ENCODE data around the gene FAHD2A.

Gene FAHD2A

DNA sequence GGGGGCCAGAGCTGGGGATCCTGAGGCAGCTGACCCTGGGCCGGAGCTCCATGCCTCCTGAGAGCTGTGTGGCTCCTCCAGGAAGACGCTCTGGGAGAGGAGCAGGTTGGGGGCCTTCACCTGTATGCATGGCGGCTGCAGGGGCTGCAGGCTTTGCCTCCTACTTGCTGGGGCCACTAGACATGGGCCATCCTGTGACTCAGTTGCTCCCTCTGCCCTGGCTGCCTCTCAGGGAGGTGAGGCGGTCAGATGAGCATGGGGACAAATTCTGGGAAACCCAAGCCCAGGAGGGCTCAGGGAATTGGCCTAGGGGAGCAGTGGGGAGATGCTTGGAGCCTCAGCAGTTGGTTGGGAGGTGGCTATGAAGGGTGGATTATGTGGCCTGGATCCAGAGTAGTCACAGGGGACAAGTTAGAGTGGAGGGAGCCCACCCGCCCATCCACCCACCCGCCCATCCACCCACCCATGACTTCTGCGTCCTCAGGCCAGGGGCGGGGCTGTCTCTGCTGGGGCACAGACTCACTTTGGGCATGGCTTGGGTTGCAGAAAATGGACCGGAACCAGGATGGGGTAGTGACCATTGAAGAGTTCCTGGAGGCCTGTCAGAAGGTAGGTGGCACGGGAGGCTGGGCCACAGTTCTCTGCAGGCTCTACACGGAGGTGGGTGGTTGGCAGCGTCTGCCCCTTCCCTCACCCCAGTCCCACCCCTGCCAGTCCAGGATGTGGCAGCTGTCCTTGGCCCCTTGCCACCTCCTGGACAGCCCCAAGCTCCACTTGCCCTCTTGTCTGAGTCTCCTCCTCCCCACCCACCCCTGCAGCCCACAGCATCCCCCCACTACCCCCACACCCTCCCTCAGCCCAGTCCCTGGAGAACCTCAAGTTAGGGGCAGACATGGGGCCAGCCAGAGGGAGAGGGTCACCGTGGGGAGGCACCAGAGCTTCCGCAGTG, 19.5 kb upstream of the FAHD2A start:
- H3K4me3 ChIP-seq (ENCODE audit: low read depth in 1 of 2, low read length in 2 of 2): no peak overlapping the region
- H3K36me3 ChIP-seq (ENCODE audit: control insufficient read depth in 1 of 2, insufficient read depth in 2 of 2, low read length in 2 of 2): no peaks in the 10 kb centered on the region
- no peak overlapping the region for H3K27ac ChIP-seq (ENCODE audit: low read depth, low read length)
- H3K27me3 ChIP-seq (ENCODE audit: control insufficient read depth in 1 of 2, insufficient read depth in 2 of 2, low read length in 2 of 2): no peaks in the 10 kb centered on the region
- no peak overlapping the region for H3K9ac ChIP-seq (ENCODE audit: low read depth in 1 of 2, low read length in 2 of 2)
- H3K9me3 ChIP-seq (ENCODE audit: control insufficient read depth in 1 of 2, low read length in 2 of 2): no peaks in the 10 kb centered on the region
- H3K4me1 ChIP-seq (ENCODE audit: control insufficient read depth in 1 of 2, insufficient read depth in 2 of 2, low read length in 2 of 2): peaks cover 18% of the 10 kb centered on the region in 2 donors

DNA sequence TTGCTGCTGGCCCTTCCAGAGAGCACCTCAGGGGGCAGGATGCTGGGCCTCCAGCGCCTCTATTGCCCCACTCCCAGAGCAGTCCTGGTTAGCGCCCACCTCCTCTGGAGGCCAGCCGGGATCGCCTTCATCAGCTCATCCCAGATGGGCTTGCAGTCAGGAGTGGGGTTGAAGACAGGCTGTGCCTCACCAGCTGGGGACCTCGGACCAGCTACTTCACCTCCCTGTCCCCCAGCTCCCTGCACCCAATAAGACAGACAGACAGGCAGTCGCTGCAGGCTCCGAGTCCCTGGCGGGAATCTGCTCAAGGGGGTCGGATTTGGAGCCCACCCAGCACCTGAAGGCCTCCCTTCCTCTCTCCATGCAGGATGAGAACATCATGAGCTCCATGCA, 18.9 kb upstream of the FAHD2A start:
- H3K27me3 ChIP-seq (ENCODE audit: control insufficient read depth in 1 of 2, insufficient read depth in 2 of 2, low read length in 2 of 2): no peaks in the 10 kb centered on the region

DNA sequence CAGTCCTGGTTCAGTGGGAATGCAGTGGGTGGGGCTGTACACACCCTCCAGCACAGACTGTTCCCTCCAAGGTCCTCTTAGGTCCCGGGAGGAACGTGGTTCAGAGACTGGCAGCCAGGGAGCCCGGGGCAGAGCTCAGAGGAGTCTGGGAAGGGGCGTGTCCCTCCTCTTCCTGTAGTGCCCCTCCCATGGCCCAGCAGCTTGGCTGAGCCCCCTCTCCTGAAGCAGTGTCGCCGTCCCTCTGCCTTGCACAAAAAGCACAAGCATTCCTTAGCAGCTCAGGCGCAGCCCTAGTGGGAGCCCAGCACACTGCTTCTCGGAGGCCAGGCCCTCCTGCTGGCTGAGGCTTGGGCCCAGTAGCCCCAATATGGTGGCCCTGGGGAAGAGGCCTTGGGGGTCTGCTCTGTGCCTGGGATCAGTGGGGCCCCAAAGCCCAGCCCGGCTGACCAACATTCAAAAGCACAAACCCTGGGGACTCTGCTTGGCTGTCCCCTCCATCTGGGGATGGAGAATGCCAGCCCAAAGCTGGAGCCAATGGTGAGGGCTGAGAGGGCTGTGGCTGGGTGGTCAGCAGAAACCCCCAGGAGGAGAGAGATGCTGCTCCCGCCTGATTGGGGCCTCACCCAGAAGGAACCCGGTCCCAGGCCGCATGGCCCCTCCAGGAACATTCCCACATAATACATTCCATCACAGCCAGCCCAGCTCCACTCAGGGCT, 17.5 kb upstream of the FAHD2A start:
- Histone ChIP-seq H3K27ac (ENCODE audit: low read depth, low read length) (peak overlapping the region; percentile 91), H3K9me3 (ENCODE audit: control insufficient read depth in 1 of 2, low read length in 2 of 2) (no peaks in the 10 kb centered on the region), H3K4me3 (ENCODE audit: low read depth in 1 of 2, low read length in 2 of 2) (no peak overlapping the region), H3K4me1 (ENCODE audit: control insufficient read depth in 1 of 2, insufficient read depth in 2 of 2, low read length in 2 of 2) (peaks cover 26 to 27% of the 10 kb centered on the region in 2 donors), H3K9ac (ENCODE audit: low read depth in 1 of 2, low read length in 2 of 2) (peak overlapping the region; percentile 47 to 55), H3K36me3 (ENCODE audit: control insufficient read depth in 1 of 2, insufficient read depth in 2 of 2, low read length in 2 of 2) (no peaks in the 10 kb centered on the region), H3K27me3 (ENCODE audit: control insufficient read depth in 1 of 2, insufficient read depth in 2 of 2, low read length in 2 of 2) (no peaks in the 10 kb centered on the region)

More for the DNA sequence above, 18.9 kb upstream of the FAHD2A start:
- no peaks in the 10 kb centered on the region for H3K9me3 ChIP-seq (ENCODE audit: control insufficient read depth in 1 of 2, low read length in 2 of 2)
- H3K9ac ChIP-seq (ENCODE audit: low read depth in 1 of 2, low read length in 2 of 2): no peak overlapping the region
- H3K4me1 ChIP-seq (ENCODE audit: control insufficient read depth in 1 of 2, insufficient read depth in 2 of 2, low read length in 2 of 2): peaks cover 18% of the 10 kb centered on the region in 2 donors
- H3K27ac ChIP-seq (ENCODE audit: low read depth, low read length): no peak overlapping the region
- H3K36me3 ChIP-seq (ENCODE audit: control insufficient read depth in 1 of 2, insufficient read depth in 2 of 2, low read length in 2 of 2): no peaks in the 10 kb centered on the region
- no peak overlapping the region for H3K4me3 ChIP-seq (ENCODE audit: low read depth in 1 of 2, low read length in 2 of 2)

DNA sequence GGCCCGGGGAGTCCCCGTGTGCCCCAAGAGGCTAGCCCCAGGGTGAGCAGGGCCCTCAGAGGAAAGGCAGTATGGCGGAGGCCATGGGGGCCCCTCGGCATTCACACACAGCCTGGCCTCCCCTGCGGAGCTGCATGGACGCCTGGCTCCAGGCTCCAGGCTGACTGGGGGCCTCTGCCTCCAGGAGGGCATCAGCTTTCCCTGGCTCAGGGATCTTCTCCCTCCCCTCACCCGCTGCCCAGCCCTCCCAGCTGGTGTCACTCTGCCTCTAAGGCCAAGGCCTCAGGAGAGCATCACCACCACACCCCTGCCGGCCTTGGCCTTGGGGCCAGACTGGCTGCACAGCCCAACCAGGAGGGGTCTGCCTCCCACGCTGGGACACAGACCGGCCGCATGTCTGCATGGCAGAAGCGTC, 16.9 kb upstream of the FAHD2A start:
- Histone ChIP-seq H3K27ac (ENCODE audit: low read depth, low read length) (no peak overlapping the region), H3K27me3 (ENCODE audit: control insufficient read depth in 1 of 2, insufficient read depth in 2 of 2, low read length in 2 of 2) (no peaks in the 10 kb centered on the region), H3K36me3 (ENCODE audit: control insufficient read depth in 1 of 2, insufficient read depth in 2 of 2, low read length in 2 of 2) (no peaks in the 10 kb centered on the region), H3K4me1 (ENCODE audit: control insufficient read depth in 1 of 2, insufficient read depth in 2 of 2, low read length in 2 of 2) (peaks cover 32 to 33% of the 10 kb centered on the region in 2 donors), H3K9ac (ENCODE audit: low read depth in 1 of 2, low read length in 2 of 2) (no peak overlapping the region), H3K9me3 (ENCODE audit: control insufficient read depth in 1 of 2, low read length in 2 of 2) (no peaks in the 10 kb centered on the region), H3K4me3 (ENCODE audit: low read depth in 1 of 2, low read length in 2 of 2) (no peak overlapping the region)

DNA sequence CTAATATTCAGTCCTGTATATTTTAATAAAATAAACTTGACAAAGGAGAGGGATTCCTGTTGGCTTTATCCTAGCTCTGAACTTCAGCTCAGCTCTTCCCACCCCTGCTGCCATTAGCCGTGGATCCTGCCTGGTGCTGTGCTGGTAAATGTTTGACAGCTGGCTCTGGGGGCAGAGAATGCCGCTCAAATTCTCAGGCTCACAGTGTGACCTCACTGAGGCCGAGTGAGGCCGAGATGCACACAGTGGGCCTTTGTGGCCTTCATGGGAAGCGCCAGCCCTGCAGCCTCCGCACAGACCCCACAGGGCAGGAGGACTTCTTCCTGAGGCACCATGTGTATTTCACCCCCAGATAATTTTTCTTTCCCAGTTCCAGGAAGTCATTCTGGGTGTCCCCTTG, 16.5 kb upstream of the FAHD2A start:
- H3K4me1 ChIP-seq (ENCODE audit: control insufficient read depth in 1 of 2, insufficient read depth in 2 of 2, low read length in 2 of 2): peaks cover 36% of the 10 kb centered on the region in 2 donors
- H3K27me3 ChIP-seq (ENCODE audit: control insufficient read depth in 1 of 2, insufficient read depth in 2 of 2, low read length in 2 of 2): no peaks in the 10 kb centered on the region
- no peak overlapping the region for H3K9ac ChIP-seq (ENCODE audit: low read depth in 1 of 2, low read length in 2 of 2)
- no peaks in the 10 kb centered on the region for H3K36me3 ChIP-seq (ENCODE audit: control insufficient read depth in 1 of 2, insufficient read depth in 2 of 2, low read length in 2 of 2)
- no peak overlapping the region for H3K4me3 ChIP-seq (ENCODE audit: low read depth in 1 of 2, low read length in 2 of 2)
- no peak overlapping the region for H3K27ac ChIP-seq (ENCODE audit: low read depth, low read length)
- no peaks in the 10 kb centered on the region for H3K9me3 ChIP-seq (ENCODE audit: control insufficient read depth in 1 of 2, low read length in 2 of 2)

DNA sequence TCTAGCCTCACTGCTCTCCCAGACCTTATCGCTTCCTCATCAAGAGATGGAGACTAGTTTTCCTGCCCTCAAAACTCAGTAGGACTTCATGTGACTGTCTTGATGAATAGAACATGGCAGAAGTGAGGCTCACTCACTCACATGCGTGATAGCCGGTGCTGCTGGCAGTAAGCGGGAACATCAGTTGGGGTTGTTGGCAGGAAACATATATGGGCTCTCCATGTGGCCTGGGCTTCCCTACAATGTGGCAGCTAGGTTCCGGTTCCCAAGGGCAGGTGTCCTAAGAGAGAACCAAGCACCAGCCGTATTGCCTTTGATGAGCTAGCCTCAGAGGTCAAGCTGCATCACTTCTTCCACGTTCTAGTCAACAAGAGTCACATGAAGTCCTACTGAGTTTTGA, 15.2 kb upstream of the FAHD2A start:
- H3K4me1 ChIP-seq (ENCODE audit: control insufficient read depth in 1 of 2, insufficient read depth in 2 of 2, low read length in 2 of 2): peaks cover 47 to 48% of the 10 kb centered on the region in 2 donors
- no peaks in the 10 kb centered on the region for H3K36me3 ChIP-seq (ENCODE audit: control insufficient read depth in 1 of 2, insufficient read depth in 2 of 2, low read length in 2 of 2)
- no peaks in the 10 kb centered on the region for H3K27me3 ChIP-seq (ENCODE audit: control insufficient read depth in 1 of 2, insufficient read depth in 2 of 2, low read length in 2 of 2)
- H3K9ac ChIP-seq (ENCODE audit: low read depth in 1 of 2, low read length in 2 of 2): no peak overlapping the region
- H3K9me3 ChIP-seq (ENCODE audit: control insufficient read depth in 1 of 2, low read length in 2 of 2): no peaks in the 10 kb centered on the region
- H3K27ac ChIP-seq (ENCODE audit: low read depth, low read length): no peak overlapping the region
- H3K4me3 ChIP-seq (ENCODE audit: low read depth in 1 of 2, low read length in 2 of 2): no peak overlapping the region

DNA sequence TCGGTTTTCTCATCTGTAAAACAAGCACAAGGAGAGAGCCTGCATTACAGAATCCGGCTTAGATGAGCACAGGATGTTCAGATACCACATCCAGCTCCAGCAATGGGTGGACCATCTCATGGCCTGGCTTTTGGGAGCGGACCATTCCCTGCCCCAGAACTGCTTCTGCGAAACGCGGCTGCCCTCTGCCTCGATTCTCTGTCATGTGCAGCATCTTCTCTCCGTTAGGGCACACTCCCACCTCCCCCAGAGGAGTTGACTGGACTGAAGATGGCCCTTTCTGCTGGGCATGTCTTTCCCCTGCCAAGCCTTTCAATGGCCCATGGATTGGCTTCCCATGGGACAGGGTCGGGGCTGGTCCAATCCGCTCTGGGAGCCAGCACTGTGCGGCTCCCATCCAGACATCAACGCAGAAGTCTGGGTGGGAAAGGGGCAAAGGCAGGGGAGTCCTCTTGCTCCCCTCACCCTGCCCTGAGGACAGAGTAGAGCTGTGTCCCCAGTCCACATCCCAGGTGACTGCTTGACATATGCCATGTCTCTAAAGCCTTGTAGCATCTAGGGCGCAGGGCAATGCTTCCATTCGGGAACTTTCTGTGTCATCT, 14.3 kb upstream of the FAHD2A start:
- Histone ChIP-seq H3K27me3 (ENCODE audit: control insufficient read depth in 1 of 2, insufficient read depth in 2 of 2, low read length in 2 of 2) (no peaks in the 10 kb centered on the region), H3K27ac (ENCODE audit: low read depth, low read length) (no peak overlapping the region), H3K9ac (ENCODE audit: low read depth in 1 of 2, low read length in 2 of 2) (no peak overlapping the region), H3K4me3 (ENCODE audit: low read depth in 1 of 2, low read length in 2 of 2) (no peak overlapping the region), H3K36me3 (ENCODE audit: control insufficient read depth in 1 of 2, insufficient read depth in 2 of 2, low read length in 2 of 2) (no peaks in the 10 kb centered on the region), H3K4me1 (ENCODE audit: control insufficient read depth in 1 of 2, insufficient read depth in 2 of 2, low read length in 2 of 2) (peaks cover 54 to 56% of the 10 kb centered on the region in 2 donors), H3K9me3 (ENCODE audit: control insufficient read depth in 1 of 2, low read length in 2 of 2) (no peaks in the 10 kb centered on the region)

DNA sequence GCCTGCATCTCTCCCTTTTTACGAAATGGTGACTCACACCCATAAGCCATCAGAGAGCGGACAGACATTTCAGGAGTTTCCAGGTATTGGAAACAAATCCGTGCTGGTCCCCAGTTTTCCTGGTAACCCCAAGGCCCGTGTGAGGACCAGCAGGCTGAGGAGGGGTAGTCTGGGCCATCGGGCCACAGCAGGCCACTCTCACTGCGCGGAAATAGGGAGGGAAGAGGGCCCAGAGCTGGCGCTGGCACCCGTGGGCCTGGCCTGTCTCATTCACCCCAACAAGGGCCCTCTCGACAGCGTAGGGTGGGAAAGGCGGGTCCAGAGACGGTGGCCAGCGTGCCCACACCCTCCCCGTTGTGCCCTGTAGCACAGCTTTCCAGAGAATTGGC, 13.7 kb upstream of the FAHD2A start:
- no peaks in the 10 kb centered on the region for H3K36me3 ChIP-seq (ENCODE audit: control insufficient read depth in 1 of 2, insufficient read depth in 2 of 2, low read length in 2 of 2)
- H3K9me3 ChIP-seq (ENCODE audit: control insufficient read depth in 1 of 2, low read length in 2 of 2): no peaks in the 10 kb centered on the region
- no peak overlapping the region for H3K27ac ChIP-seq (ENCODE audit: low read depth, low read length)
- no peaks in the 10 kb centered on the region for H3K27me3 ChIP-seq (ENCODE audit: control insufficient read depth in 1 of 2, insufficient read depth in 2 of 2, low read length in 2 of 2)
- H3K4me3 ChIP-seq (ENCODE audit: low read depth in 1 of 2, low read length in 2 of 2): peak overlapping the region in 1 of 2 donors; percentile 3
- H3K9ac ChIP-seq (ENCODE audit: low read depth in 1 of 2, low read length in 2 of 2): no peak overlapping the region
- peaks cover 54% of the 10 kb centered on the region in 2 donors for H3K4me1 ChIP-seq (ENCODE audit: control insufficient read depth in 1 of 2, insufficient read depth in 2 of 2, low read length in 2 of 2)

DNA sequence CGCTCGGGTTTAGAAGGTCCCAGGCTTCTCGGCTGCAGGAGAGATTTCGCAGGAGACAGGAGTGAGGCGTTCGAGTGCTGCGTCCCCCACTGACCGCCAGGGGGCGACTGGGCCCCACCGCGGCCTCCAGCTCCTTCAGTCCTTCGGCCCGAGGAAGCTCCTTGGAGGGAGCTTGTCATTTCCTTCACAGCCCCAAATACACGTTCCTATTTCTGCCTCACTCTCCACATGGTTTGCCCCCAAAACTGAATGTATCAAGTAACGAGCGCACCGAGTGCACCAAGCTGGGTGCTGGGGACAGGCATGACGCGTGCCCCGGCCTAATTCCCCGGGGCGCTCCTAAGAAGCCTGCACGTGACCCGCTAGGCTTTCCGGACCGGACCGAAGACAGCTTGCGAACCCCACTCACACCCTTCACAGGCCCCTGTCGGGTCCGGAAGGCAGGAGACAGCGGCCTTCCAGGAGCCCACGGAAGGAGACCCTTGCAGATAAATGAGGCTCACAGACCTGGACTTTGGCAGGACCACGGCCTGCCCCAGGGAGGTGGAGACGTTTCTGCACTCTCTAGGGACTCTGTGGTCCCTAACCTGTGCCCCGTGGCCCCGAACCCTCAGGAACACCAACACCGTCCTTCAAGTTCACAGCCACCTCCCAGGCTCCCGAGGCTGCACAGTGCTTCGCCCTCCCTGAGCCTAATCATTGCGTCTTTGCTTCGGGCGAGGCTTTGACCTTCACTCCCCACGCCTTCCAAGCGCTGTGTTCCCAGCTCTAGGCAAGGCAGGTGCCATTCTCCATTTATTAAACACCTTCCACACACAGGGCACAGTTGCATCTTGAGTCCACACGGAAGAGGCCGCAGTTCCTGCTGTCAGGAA, 13.0 kb upstream of the FAHD2A start:
- H3K4me1 ChIP-seq (ENCODE audit: control insufficient read depth in 1 of 2, insufficient read depth in 2 of 2, low read length in 2 of 2): peaks cover 49 to 50% of the 10 kb centered on the region in 2 donors
- H3K4me3 ChIP-seq (ENCODE audit: low read depth in 1 of 2, low read length in 2 of 2): peak overlapping the region in 1 of 2 donors; percentile 3
- no peaks in the 10 kb centered on the region for H3K27me3 ChIP-seq (ENCODE audit: control insufficient read depth in 1 of 2, insufficient read depth in 2 of 2, low read length in 2 of 2)
- no peaks in the 10 kb centered on the region for H3K9me3 ChIP-seq (ENCODE audit: control insufficient read depth in 1 of 2, low read length in 2 of 2)
- H3K36me3 ChIP-seq (ENCODE audit: control insufficient read depth in 1 of 2, insufficient read depth in 2 of 2, low read length in 2 of 2): no peaks in the 10 kb centered on the region
- peak overlapping the region; percentile 88 for H3K27ac ChIP-seq (ENCODE audit: low read depth, low read length)
- peak overlapping the region; percentile 4 to 52 for H3K9ac ChIP-seq (ENCODE audit: low read depth in 1 of 2, low read length in 2 of 2)
